Tibial nerve (tissue), 4 donors: ENCODE results near the gene ELP6.

ENCODE experiments used
- CTCF ChIP-seq, 5 experiments: fragments of 200-600 bp in 3 of 5; fragments of 450-650 bp in 2 of 5; sonication (generic) in 3 of 5; IDR thresholded peaks; one replicate each; pipeline ENCODE4 v1.5.1; 2016 to 2019; ENCODE audit warnings: antibody characterized with exemption in 5 of 5, mild to moderate bottlenecking in 3 of 5, moderate library complexity in 2 of 5
- EP300 ChIP-seq, 2 donors: sonication (generic); formaldehyde crosslinking; IDR thresholded peaks; one replicate each; pipeline ENCODE4 v1.6.1; 2017; ENCODE audit warnings: antibody characterized with exemption in 2 of 2, mild to moderate bottlenecking in 1 of 2

DNA sequence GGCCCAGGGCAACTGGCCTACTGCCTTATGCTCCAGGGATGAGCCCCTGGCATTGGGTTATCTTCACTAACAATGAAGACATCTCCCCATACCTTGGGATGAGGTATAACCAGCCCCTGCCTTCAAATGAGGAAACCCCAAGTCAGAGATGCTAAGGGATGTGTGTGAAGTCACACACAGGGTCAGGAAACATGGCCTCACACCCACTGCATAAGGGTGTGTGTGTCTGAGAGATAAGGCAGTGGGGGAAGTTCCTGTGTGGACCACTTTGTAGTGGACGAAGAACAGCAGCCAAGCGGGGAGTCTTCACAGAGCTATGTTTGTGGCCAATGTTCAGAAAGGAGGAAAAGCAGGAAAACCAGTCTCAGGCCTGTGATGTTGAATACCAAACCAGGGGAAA, 10.5 kb downstream of the ELP6 start:
- TF ChIP-seq CTCF (IDR thresholded peaks at IDR 0.05), result no peak
- TF ChIP-seq EP300 (IDR thresholded peaks at IDR 0.05), result no peak
